Right ventricle myocardium superior (tissue), 1 donor: ENCODE results near the gene BIRC3. TPM values are rescaled to one million over a fixed set of nuclear protein-coding genes. Genes with fewer than 3 reads are reported as not detected.
"Not testable (repeated sequence)": the region's sequence is repeated elsewhere in the genome, so short reads cannot be mapped to it uniquely, and the experiment has no call there.

Experiments used
- ATAC-seq: fragments of 200-7000 bp; cut with Tn5 transposase; one replicate; pipeline ENCODE4 v1.9.1; 2020; ENCODE audit warnings: mild to moderate bottlenecking; ENCODE audit not compliant: poor library complexity
- DNase-seq: peaks from one replicate; pipeline ENCODE4 v3.0.0-alpha.2; 2020
- intact Hi-C: fragments of 100-400 bp; cut with DNase I; formaldehyde crosslinking; loops from one replicate; pipeline ENCODE4 v1.11.2; 2022
- total RNA-seq: library from RNA; stranded (reverse); fragmentation: NEBNext Ultra II Directional; extraction: Animal tissue kit (Norgen Biotek cat#: 25700); gene quantifications from one replicate; pipeline ENCODE4 v1.2.1, GENCODE V29; 2021
- donor health status: DM: no; HTN: yes; CAD: no; lungs with severe emphysema.

Gene BIRC3
- total RNA-seq, 1 donor from 2014 or later = 10.5 TPM

DNA sequence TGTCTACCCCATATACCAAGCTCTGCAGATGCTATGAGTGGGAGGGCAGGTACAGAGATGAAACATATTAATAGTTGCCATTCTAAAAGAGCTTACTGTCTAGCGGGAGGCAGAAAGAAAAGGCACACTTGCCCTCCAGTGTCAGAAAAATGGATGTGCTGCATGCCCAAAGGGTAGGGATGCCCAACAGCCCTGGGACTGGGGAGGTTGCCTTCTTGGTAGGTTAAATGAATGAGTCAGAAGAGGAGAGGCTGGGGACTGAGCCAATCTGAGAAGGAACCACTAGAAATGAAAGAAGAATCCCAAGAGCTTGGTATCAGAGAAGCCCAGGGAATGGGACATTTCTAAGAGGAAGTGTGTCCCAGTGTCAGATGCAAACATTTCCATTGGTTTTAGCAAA is 1.2 kb downstream of the BIRC3 start:
- DNase-seq (no peak), ATAC-seq (no peak)
- intact Hi-C loops = no loop called here

DNA sequence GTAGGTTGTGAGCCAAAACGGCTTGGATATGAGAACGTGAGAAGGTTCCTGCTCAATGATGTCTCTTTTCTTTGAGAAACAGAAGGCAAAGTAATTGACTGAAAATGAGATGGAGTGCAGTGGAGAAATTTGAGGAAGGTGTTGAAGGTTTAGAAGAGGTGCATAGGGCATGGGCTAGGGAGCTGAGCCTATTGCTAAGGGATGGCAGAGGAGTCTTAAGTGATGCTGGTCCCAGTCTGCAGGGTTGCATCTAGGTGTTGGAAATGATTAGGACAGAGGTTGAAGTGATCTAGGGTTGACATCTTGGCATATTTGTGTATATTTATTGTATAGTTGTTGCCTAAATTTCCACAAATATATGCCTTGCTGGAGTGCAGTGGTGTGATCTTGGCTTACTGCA is 2.3 kb downstream of the BIRC3 start:
- intact Hi-C loops = no loop called here
- DNase-seq (no peak), ATAC-seq (no peak)

DNA sequence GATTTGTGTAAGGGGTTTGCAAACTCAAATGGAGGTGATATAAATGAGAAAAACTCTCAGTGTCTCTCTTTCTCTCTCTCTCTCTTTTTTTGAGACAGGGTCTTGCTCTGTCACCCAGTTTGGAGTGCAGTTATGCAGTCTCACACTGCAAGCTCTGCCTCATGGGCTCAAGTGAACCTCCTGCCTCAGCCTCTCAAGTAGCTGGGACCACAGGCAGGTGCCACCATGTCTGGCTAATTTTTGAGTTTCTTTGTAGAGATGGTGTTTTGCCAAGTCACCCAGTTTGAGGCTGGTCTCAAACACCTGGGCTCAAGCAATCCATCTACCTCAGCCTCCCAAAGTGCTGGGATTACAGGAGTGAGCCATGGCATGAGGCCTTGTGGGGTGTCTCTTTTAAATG is 2.9 kb downstream of the BIRC3 start:
- no peak for ATAC-seq
- DNase-seq = no peak
- intact Hi-C loops = no loop called here

DNA sequence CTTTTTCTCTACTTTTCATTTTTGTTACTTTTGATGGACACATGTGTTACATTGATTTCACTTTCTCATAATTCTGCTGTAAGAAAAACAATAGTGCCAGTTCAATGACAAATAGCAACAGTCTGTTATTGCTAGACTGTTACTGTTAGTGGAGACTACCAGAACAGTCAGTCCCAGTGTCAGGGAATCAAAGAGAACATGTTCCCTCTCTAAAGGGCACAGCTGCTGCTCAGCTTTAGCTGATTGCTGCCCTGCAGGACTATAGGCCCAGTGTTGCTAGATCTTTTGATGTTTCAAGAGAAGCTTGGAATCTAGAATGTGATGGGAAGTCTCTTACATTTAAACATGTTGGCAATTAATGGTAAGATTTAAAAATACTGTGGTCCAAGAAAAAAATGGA is 3.4 kb downstream of the BIRC3 start:
- intact Hi-C loops = no loop called here
- no peak for DNase-seq
- peak; percentile 62 for ATAC-seq

DNA sequence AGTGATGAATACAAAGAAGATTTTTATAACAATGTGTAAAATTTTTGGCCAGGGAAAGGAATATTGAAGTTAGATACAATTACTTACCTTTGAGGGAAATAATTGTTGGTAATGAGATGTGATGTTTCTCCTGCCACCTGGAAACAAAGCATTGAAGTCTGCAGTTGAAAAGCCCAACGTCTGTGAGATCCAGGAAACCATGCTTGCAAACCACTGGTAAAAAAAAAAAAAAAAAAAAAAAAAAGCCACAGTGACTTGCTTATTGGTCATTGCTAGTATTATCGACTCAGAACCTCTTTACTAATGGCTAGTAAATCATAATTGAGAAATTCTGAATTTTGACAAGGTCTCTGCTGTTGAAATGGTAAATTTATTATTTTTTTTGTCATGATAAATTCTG is 5.3 kb downstream of the BIRC3 start:
- DNase-seq (no peak), ATAC-seq (no peak)
- intact Hi-C loops = no loop called here

DNA sequence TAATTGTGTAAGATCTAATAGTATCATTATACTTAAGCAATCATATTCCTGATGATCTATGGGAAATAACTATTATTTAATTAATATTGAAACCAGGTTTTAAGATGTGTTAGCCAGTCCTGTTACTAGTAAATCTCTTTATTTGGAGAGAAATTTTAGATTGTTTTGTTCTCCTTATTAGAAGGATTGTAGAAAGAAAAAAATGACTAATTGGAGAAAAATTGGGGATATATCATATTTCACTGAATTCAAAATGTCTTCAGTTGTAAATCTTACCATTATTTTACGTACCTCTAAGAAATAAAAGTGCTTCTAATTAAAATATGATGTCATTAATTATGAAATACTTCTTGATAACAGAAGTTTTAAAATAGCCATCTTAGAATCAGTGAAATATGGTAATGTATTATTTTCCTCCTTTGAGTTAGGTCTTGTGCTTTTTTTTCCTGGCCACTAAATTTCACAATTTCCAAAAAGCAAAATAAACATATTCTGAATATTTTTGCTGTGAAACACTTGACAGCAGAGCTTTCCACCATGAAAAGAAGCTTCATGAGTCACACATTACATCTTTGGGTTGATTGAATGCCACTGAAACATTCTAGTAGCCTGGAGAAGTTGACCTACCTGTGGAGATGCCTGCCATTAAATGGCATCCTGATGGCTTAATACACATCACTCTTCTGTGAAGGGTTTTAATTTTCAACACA is 6.4 kb downstream of the BIRC3 start:
- intact Hi-C loops = no loop called here
- ATAC-seq (no peak), DNase-seq (no peak)

DNA sequence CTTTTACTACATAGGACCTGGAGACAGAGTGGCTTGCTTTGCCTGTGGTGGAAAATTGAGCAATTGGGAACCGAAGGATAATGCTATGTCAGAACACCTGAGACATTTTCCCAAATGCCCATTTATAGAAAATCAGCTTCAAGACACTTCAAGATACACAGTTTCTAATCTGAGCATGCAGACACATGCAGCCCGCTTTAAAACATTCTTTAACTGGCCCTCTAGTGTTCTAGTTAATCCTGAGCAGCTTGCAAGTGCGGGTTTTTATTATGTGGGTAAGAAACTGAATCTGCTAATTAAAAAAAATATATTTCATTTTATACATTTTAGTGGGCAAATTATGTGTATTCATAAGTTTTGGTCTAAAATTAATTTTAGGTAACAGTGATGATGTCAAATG is 7.8 kb downstream of the BIRC3 start:
- DNase-seq = no peak
- ATAC-seq = no peak
- intact Hi-C loops = no loop called here

DNA sequence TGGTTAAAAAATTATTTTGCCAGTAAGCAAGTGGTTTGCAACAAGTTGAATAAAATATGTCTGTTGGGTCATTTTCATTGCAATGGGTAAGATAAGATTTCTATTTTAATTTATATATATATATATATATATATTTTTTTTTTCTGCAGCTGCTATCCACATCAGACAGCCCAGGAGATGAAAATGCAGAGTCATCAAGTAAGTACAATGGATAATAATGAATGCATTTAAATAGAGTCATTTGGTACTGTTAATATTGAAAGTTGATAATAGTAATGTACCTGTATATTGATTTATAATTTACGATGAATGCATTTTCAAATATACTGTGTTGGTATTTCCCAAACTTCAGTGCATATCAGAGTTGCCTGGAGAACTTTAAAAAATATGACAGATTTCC is 11.5 kb downstream of the BIRC3 start:
- intact Hi-C loops = no loop called here
- DNase-seq (no peak), ATAC-seq (no peak)

DNA sequence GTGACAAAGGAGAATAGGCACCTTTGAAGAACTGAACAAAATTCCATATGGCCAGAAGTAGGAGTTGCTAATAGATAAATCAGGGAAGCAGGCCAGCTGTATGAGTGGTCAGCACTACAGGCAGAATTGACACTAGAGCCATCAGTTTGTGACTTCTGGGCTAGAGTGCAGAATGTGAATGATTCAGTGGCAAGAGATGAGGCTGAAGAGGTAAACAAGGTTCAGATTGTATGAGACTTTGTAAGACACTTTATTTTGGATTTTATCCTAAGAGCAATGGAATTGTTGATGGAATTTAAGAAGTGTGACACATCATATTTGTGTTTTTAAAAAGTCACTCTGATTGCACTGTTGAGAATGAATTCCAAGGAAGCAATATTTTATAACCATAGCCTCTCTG is 12.9 kb downstream of the BIRC3 start:
- intact Hi-C loops = no loop called here
- DNase-seq = no peak

DNA sequence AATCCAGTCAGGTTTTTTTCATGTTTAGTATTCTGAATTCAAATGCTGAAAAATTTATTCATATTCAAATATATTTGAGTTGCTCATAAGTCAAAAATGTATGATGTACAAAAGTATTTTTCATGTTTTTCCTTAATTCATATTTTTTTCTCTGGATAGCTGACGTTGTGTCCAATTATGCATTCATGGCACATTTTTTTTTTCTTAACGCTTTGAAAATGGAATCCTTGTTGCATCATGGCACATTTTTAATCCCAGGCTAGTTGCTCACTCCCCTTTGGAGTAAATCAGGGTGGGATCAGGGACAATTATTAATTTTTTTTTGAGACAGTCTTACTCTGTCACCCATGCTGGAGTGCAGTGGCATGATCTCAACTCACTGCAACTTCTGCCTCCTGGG is 14.1 kb downstream of the BIRC3 start:
- intact Hi-C loops = no loop called here
- DNase-seq = no peak
- no peak for ATAC-seq

More for the DNA sequence above, 12.9 kb downstream of the BIRC3 start:
- ATAC-seq = no peak

DNA sequence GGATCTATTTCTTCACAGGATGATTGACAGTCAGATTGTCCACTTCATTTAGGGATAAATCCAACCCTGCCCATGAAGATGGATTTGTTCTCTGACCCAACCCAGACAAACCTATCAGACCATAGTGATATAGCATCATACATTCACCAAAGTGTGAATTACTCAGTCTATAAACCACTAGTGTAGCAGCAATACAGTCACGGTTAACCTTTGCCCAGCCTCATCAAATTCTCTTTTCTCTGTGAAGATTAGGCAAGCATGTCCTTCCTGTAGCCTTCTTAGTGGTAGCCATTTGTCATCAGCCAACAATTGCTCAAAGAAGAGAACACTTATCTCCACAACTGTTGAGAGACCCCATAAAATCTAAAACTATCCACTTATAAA is 15.3 kb downstream of the BIRC3 start:
- ATAC-seq = no peak
- DNase-seq = no peak
- intact Hi-C loops = no loop called here

DNA sequence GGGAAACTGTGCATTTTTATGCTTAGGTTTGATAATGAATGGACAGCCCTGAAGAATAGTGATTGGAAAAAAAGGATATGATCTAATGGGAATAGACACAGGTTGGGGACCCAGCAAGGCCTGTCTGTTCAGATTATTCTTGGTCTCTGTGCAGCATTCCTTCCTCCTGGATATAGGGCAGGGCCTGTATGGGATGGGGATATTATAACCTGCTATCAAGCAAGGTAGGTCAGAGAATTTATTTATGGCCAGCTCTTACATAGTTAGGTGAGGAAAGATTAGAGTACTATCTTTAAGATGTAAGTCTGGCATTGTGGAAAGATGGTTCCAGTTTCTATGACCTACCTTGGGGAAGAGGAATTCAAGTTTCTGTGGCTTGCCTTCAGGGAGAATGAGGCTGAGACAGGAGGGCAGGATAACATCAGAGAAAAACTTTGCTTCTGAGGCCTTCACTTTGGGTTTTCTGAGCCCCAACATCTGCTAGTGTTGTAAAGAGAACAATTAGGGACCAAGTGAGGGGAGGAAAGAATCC is 21.3 kb downstream of the BIRC3 start:
- no peak for DNase-seq
- no peak for ATAC-seq
- intact Hi-C loops = no loop called here

DNA sequence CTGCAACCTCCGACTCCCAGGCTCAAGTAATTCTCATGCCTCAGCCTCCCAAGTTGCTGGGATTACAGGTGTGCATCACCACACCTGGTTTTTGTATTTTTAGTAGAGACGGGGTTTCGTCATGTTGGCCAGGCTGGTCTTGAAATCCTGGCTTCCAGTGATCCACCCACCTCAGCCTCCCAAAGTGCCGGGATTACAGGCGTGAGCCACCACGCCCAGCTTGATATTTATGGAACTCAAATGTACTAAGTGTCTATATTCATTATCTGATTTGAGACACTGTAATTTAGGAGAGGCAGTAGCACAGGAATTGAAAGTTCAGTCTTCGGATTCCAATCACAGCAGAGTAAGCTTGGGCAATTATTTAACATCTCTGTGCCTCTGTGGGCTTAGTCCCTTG is 24.0 kb downstream of the BIRC3 start:
- intact Hi-C loops = loop anchor here (5.0 to 10.0 kb wide), 2 partner anchors 57 to 151 kb away; no protein-coding TSS in a partner anchor
- not testable (repeated sequence) for DNase-seq, ATAC-seq

DNA sequence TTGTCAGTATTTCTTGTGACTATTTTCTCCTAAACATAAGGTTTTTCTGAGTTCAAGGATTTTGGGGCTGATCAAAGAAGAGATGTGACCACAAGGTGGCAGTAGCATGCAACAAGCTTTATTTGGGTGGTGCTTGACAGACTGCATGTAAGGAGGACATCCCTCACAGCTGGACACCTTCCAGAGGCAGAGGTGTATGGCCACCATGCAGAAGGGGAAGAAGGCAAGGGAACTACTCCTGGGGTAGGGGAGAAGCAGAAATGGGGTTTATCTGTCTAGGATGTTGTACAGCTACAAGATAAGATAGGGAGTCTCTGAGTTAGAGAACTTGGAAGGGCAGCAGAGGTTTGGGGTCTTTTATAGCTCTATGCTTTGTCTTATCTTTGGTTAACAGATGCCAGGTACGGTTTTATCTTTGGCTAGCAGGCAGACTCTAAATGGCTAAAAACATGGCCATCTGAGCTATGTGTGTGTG is 24.6 kb downstream of the BIRC3 start:
- intact Hi-C loops = loop anchor here (5.0 to 10.0 kb wide), 2 partner anchors 57 to 150 kb away; no protein-coding TSS in a partner anchor
- ATAC-seq = peak; percentile 70
- peak; percentile 45 for DNase-seq

DNA sequence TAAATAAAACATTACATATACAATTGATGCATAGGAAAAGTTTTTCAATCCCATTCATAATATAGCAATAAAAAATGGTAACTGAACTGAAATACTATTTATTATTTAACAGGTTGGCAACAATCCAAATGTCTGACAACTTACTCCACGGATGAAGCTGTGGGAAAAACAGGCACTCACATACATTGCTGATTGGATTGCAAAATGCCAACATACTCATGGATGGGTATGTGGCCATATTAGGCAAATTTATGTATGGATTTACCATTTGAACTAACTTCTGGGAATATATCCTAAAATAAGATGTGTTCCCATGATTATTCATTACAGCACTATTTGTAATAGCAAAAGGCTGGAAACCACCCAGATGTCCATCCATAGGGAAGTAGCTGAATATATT is 26.5 kb downstream of the BIRC3 start:
- ATAC-seq = no peak
- intact Hi-C loops = loop anchor here (5.0 to 10.0 kb wide), 2 partner anchors 59 to 148 kb away; no protein-coding TSS in a partner anchor
- DNase-seq = no peak

DNA sequence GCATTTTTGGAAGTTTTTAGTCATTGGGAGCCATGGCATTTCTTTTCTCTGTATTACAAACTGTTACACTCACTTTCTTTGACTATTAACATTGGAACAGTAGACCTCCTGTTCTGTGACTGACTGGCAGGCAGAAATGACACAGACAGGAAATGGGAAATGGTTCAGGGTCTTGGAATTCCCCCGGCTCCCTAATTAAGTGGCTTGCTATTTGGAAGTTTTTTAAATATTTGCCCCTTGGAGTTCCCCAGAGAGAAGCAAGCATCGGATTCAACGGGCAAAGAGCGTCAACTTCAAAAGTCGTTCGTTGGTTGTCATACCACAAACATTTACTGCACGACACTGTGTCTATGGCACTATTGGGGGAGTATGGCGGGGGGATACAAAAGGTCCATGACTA is 28.6 kb downstream of the BIRC3 start:
- DNase-seq (no peak), ATAC-seq (no peak)
- intact Hi-C loops = loop anchor here (10.0 kb wide), 1 partner anchor 61 kb away; no protein-coding TSS in a partner anchor

DNA sequence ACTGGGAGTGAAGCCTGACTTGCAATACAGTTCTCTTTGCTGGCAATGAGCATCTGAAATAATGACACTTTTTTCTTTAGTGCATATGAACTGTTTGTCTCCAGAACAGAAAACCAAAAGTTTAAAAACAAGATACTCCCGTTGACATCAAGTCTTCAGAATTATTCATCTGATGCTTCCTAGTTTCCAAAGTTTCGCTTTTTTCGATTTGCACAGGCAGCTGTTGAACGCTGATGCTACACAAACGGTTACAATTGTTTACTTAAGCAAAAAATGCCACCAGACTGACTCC is 29.1 kb downstream of the BIRC3 start:
- intact Hi-C loops = loop anchor here (10.0 kb wide), 1 partner anchor 62 kb away; no protein-coding TSS in a partner anchor
- DNase-seq = no peak
- ATAC-seq = no peak

DNA sequence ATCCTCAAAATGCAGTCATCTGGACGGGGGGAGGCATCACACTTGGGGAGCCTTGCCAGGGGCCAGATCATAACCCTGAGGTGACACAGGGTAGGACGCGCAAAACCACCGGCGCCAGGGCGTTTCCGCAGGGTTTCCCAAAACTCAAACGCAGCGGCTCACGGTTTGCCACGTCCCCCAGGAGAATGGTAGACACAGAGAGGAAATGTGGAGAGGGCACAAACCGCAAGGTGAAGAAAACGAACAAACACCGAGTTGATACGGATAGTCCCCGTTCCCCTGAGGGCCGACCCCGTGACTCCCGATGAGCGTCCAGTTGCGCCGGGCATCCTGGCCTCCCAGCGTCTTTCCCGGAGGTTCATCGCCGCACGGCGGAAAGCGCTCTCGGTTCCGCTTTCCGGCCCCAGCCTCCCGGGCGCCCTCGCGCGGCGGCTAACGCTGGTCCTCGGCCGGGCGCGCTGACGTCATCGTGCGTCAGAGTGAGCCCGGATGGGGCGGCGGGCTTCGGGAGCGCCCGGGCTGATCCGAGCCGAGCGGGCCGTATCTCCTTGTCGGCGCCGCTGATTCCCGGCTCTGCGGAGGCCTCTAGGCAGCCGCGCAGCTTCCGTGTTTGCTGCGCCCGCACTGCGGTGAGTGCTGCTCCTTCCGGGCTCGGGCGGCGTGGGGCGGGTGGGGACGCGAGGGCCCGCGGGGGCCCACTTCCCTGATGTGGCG is 29.6 kb downstream of the BIRC3 start, which contains the start of gene BIRC2:
Gene BIRC2 (plus strand): TSS at position 467 of the 714 bp plus-strand sequence. CDS start 2,641 bp downstream, outside the sequence.
- peak; percentile 98 for DNase-seq
- intact Hi-C loops = loop anchor here (10.0 kb wide), 1 partner anchor 62 kb away; no protein-coding TSS in a partner anchor
- ATAC-seq = peak; percentile 99

DNA sequence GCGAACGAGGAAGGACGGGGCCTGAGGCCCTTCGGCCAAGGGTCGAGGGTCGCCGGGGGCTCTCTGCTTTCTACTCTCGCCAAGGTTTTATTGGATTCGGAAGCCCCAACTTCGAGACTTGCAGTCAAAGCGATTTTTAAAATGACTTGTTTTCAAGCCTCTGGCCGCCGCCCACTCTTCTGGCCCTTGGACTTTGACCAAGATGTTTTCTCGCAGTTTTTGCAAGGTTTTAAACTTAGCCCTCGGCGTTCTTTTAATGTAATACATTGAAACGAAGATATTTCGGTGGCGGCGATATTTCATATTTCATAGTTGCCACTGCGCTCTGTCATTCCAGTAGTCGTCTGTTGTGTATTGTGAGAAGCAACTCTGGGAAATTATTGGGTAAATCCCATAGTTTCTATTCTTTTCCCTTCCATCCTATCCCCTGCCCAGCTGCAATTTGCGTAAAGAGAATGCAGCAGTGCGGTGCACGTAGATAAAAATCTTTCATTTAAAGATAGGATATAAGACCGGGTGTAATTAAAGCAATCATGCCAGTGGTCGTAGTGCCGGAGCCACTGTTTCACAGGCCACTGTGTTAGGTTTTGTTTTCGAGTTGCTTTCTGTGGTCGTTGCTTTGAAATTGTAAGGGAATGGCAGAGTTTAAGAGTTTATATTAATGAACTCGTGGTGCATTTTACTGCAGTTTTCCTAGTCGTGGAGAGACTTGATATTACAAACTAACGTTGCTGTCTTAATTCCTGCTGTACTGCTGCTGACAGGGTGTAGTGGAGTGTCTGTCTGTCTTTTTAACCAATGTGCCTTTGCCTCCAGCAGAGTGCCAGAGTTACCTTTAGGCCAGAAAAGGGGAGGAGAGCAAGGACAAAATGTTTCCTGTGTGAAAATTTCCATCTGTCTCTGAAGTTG is 30.4 kb downstream of the BIRC3 start:
- intact Hi-C loops = loop anchor here (10.0 kb wide), 1 partner anchor 63 kb away; no protein-coding TSS in a partner anchor
- ATAC-seq = peak; percentile 55

More for the DNA sequence above, 30.4 kb downstream of the BIRC3 start:
- DNase-seq = no peak
